DMS79 (cell line): Measurements from ENCODE around the gene GASK1A.
"Not testable (repeated sequence)": the region's sequence is repeated elsewhere in the genome, so short reads cannot be mapped to it uniquely, and the experiment has no call there.

Experiments used
- DNase-seq: peaks from one replicate; lab custom pipeline; 2025; lab: John Stamatoyannopoulos, UW

GASK1A gene

DNA sequence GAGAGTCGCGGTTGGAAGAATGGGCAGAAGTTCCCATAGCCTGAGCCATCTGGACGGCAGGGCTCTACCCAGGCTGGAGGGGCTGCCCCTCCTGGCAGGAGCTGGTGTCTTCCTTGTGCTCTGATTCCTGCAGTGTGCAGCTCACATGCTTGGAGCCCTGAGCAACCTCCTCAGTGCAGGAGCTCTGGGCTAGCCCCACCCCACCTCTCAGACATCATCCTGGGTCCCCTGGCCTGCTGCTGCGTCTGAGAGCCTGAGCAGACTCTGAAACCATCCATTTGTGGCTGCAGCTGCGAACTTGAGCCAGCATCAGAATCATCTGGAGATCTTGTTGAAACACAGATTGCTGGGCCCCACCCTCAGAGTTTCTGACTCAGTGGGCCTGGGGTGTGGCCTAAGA is 84.0 kb downstream of the GASK1A start:
- DNase-seq, result no peak

DNA sequence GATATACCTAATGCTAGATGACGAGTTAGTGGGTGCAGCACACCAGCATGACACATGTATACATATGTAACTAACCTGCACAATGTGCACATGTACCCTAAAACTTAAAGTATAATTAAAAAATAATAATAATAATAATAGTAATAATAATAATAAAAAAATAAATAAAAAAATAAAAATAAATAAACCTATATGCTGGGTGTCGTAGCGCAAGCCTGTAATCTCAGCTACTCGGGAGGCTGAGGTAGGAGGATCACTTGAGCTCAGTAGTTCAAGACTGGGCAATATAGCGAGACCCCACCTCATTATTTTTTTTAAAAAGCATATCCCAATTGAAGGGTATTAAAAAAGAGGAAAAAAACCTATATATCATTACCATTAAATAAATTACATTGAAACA is 91.6 kb downstream of the GASK1A start:
- DNase-seq, result not testable (repeated sequence)

DNA sequence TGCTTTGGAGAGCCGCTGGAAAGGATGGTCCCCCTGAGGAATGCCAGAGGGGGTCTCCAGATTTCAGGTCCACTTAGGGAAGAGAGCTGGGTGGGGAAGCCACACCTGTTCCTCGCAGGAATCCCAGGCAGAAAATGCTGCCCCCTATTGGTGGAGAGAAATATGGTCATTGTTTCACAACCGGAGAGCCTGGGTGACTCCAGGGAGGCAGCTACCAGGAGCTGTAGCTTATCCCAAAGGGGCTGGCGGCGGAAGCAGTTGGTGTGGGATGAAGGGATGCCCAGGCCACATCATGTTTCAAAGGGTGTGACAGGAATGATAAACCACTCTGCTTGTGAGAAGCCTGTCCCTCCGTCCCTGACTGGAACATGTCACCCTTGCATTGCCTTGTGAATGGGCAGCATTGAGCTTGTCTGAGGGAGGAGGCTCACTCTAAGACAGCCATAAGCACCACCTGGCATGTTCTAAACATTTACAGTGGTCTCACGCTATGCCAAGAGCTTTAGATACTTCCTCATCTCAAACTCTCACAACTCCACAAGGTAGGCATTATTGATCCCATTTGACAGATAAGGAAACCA is 92.3 kb downstream of the GASK1A start:
- no peak for DNase-seq

DNA sequence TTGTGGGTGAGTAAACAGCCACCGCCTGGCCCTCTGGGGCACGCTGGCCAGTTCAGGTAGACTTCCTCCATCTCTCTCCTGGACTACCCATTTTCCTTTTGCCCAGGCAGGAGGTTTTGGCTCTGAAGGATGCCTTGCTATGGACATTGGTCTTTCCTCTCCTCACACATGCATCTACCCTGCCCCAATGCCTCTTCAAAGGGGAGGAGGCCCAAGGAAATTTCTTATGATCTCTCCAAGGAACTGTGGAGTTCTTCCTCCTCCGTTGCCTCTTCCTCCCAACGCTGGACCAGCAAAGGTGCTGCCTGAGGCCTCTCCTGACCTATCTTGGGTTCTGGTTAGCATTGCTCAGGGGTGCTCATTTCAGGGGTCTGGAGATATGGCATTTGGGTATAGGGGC is 93.2 kb downstream of the GASK1A start:
- DNase-seq, result no peak

DNA sequence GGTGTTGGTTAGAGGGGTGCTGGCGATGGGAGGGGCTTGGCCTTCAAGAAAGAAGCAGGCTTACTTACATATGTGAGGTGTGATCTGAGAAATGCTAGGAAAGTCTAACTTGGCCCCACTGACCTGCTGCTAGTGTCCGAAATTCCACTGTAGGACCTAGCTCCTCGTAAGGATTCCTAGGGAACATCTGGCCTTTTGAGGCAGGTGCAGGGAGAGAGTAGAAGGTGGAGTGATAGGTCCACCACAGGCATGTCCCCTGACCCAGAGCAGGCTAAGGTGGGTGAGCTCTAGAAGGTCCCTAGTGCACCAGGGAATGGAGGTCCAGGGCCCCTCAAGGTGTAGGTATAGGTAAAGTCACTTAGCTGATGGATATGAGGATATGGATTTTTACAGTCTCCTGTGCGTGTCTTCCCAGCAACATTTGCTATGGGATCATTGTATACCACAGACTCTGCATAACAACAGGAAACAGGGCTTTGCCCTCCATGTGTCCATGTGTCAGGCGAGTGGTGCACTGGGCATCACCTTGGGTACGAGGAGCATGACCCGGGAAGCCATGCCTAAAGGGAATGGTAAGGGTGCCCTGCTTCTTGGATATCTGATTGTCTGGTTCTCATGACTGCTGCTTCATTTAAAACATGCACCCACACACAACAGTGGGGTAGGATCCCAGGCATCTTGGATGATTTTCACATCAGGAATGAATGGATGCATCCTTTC is 94.2 kb downstream of the GASK1A start:
- DNase-seq, result no peak

DNA sequence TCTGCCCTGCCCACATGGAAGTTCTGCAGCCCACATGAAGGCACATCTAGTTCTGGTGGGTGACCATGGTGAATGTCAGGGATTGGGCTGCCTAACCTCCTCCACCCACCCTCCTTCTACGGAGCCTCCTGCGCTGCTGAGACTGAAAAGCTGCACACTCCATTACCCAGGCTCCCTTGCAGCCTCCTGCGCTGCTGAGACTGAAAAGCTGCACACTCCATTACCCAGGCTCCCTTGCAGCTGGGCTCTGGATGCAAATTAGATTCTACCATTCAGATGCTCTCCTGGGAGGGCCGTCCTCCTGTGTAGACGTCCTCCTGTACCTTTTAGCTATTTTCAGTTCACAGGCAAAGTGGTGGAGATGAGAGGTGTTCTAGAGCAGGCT is 94.7 kb downstream of the GASK1A start:
- no peak for DNase-seq

DNA sequence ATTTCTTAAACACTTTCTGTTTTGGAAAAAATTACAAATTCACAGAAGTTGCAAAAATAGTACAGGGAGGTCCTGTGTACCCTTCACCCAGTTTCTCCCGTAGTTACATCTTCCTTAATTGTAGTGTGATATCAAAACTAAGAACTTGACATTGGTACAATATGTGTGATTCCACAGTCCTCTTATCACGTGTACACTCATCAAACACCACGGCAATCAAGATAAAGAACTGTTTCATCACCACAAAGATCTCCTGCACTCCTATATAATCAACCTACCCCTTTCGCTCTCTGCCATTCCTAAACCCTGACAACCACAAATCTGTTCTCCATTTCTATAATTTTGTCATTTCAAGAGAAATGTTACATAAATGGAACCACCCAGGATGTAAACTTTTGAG is 95.4 kb downstream of the GASK1A start:
- no peak for DNase-seq

DNA sequence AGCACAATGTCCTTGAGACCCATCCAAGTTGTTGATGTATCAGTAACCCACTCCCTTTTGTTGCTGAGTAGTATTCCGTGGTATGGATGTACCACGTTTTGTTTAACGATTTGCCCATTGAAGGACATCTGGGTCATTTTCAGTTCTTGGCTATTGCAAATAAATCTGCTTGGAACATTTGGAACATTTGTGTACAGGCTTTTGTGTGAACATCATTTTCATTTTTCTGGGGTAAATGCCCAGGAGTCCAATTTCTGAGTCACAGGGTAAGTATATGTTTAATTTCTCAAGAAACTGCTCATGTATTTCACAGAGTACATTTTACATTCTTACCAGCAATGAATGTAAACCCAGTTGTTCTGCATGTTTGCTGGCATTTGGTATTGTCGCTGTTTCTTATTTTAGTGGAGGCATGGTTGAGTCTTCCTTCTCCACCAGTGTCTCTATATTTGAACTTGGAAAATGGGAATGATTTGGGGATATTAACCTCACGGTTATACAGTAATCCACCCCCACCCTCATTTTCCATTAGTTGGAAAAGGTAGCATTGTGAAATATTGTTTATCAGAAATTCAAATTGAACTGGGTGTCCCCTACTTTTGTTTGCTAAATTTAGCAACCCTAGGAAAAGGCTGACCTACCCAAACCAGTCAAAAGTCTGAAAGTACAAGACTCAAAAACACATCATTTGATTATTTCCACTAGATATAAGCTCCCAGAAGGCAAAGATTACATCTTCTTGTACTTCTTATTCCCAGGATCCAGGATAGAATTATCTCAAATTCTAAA is 96.0 kb downstream of the GASK1A start:
- no peak for DNase-seq

DNA sequence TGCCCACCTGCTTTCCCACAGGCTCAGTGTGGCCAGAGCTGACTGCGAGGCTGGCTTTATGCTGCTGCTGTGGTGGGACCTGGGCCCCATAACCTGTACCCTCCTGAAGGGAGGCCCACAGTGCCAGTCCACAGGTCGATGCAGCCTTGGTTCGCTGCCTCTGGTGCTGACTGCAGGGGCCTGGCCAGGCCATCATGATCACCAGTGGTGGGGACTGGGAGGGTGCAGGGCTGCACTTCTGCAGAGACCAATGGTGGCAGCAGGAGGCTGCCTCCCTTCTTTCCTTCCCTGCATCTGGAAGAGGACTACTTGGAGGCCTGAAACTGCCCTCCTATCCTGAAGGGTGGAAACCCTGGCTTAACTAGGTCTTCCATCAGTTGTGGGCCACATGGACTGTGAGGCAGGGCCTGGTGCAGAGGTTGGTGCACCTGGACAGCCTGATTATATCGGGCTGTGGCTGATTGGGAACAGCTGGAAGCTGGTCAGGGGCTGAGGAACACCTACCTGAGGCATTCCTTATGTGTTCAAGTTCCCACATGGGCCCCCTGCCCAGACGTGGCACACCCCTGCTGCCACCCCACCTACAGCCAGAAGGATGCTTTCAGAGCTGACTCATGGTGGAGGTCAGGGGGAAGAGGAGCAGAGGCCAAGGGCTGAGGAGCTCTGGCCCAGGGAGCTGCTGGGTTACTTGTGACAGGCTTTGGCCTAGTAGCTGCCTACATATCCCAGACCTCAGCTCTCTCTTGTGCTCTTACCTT is 97.0 kb downstream of the GASK1A start:
- no peak for DNase-seq

DNA sequence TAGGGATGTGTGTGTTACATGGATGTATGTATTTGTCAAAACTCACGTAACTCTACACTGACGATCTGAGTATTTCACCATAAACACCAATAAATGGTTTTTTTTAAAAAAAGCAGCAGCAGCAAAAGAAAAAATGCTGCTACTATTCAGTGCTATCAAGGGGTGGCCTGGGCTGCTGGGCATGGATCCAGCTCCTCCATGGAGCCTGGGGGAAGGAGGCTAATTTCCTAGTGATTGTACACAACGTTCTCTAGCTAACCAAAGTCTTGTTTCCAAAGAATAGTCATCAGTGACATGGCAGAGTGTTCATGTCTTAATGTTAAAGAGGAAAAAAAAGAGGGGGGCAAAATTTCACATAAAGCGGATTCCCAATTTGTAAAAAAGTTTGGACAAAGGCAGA is 97.7 kb downstream of the GASK1A start:
- DNase-seq, result no peak

DNA sequence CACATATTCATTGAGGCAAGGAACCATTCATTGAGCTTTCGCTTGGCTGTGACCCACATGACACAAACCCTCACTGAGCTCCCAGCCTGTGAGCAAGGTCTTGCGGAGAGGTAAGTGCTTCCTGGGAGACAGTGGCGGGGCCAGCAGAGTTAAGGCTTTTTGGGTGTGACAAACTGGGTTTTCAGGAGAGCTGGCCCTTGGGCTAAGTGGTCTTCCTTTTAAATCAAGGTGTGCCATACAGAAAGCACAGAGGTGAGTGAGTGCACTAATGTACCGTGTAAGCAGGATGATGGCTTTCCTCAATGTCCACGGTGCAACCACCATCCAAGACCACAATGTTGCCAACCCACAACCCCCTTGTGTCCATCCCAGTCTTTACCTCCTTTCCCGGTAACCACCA is 98.2 kb downstream of the GASK1A start:
- no peak for DNase-seq

DNA sequence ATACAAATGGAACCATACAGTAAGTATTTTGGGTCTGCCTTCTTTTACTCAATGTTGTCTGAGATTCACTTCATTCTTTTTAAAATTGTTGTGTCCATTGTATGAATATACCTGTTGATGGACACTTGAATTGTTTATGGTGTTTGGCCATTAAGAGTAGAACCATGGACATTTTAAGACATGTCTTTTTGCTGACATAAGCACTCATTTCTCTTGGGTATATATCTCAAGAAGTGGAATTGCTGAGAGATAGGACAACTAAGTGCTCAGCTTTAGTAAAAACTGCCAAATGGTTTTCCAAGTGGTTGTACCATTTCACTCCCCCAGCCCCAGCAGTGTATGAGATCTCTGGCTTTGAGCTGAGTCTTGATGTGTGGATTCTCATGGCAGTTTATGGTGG is 98.6 kb downstream of the GASK1A start:
- DNase-seq, result no peak

DNA sequence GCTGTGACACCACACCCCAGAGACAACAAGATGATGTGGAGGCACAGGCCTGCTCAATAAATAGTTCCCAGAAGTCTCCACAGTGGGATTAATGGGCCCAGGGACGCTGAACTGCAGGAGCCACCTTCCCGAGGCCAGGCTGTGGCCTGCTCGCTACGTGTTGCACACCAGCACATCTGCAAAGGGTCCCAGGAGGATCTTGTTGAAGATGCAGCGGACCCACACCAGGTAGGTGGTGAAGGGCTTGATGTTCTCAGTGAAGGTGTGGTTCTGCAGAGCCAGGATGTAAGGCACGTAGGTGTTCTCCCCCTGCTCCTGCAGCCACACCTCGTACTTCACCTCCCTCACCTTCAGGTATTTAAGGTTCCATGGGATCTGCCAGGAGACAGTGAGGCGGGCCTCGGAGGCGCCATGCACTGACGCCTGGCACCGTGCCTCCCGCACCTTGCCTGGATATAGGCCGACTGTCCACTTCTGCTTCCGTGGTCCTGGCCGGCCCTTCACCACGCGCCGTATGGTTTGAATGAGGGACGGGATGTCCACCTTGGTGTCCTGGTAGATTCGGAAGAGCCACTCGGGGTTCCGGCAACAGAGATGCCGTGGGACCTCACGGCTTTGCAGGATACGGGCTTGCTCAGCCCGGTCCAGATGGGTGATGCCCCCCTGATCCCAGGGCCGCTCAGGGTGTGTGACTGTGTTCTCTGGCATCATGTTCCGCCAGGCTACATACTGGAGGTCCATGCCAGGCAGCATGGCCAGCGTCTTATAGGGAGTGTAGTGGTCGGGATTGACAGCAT is 100.6 kb downstream of the GASK1A start:
- no peak for DNase-seq

DNA sequence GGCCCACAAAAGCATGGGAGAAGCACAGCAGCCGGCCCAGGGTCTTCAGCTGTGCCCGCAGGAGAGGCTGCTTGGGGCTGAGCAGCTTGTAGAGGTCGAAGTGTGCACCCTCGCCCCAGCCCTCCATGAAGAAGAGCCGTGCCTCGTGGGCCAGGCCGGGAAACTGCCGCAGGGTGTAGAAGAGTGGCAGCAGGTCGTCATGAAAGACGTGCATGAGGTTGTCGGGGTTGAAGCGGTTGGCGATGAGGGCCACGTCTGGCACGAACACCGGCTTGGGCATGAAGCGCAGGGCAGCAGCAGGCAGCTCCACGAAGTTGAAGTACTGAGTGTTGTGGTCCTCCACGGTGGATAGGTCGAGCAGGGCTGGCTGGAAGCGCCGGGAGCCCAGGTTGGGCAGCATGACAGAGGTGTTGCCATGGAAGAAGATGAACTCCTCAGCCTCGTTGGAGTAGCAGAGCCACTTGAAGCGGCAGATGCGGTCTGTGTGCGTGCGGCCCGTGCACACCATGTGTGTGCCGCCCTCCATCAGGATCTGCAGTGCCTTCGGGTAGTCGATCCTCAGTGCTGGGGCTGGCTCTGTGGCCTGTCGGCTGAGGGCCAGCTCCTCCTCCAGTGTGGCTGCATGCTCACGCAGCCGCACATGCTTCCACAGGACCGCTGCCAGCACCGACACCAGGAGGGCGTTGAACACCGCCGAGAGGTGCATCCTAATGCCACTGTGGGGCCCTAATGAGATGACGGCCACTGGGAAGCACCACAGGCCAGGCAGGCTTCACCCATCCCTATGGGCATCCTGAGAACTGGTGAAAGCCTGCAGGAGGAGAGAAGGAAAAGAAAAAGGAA is 101.8 kb downstream of the GASK1A start:
- DNase-seq, result no peak

DNA sequence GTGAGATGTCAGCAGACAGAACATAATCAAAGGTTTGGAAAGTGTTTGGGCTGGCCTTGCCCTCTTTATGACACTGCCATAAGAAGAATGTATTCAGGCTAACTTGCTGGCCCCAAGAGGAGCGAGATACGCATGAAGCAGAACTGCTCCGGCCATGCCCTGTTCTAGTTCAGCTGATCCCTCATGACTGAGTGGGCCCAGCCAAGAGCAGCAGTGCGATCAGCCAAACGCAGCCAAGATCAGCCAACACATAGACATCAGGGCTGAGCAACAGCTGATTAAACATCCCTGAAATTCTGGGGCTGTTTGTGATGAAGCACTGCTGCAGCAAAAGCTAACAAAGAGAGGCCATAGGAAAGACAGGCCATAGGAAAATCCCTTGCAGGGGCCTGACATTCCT is 102.7 kb downstream of the GASK1A start:
- no peak for DNase-seq

DNA sequence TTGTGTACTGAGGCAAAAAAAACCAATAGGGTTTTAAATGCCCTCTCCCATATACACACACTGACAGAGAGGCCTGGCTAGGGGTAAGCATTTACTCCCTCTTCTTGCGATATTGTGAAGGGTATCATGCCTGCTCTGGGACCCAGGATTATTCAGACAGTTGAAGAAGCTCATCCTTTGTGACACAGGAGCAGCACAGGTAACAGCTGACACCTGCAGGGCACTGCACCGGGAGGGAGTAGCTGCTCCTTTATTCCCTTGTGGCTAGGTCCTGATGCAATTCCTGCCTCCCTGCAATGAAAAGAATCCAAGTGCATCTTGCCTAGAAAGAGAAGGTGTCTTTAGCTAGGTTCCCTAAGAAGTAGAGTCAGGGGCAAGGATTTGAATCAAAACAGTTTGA is 103.3 kb downstream of the GASK1A start:
- DNase-seq, result no peak

DNA sequence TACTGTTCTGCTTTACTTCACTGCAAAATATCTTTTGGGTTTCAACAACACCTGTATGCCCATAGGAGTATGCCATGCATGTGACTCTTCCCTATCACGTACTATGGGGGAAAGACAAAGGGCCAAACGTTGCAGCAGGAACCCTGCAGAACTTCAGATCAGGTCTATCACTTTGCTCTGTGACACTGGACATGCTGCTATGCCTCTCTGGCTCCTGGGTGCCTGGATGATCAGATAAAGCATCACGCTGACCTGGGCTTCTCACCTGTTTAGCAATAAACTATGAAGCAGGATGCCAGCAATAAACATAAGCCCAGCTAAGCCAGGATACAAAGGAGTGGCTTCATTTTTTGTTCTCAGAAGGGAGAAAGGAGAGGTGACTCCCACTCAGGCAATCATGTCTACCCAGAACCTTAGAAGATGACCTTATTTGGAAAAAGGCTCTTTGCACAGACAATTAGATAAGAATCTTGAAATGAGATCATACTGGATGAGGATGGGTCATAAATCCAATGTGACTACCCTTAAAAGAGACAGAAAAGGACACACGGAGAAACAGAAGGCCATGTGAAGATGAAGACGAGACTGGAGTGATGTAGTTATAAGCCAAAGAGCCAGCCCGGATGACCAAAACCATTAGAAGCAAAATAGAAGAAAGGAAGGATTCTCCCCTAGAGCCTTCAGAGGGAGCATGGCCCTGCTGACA is 107.5 kb downstream of the GASK1A start:
- no peak for DNase-seq

DNA sequence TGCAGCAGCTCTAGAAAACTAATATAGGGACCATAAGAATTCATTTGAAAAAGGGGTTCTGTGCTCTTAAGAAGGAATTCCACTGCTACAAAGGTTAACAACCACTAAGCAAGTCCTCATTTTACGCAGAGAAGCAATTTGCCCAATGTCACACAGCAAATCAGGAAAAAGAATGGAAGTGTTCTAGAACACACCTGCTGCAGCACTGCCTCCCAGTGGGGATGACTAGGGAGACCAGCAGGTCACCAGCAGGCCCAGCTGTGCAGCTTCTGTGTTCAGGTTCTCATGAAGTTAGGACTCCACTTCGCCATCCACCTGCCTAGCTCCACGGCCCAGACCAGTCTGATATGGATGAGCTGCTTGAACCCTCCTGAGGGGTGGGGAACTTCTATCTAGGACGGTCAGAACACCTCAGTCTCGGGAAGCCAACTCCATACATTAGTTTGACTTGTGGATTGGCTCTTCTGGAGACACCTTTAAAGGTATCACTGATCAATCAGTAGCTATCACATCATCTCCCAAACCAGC is 108.2 kb downstream of the GASK1A start:
- no peak for DNase-seq

DNA sequence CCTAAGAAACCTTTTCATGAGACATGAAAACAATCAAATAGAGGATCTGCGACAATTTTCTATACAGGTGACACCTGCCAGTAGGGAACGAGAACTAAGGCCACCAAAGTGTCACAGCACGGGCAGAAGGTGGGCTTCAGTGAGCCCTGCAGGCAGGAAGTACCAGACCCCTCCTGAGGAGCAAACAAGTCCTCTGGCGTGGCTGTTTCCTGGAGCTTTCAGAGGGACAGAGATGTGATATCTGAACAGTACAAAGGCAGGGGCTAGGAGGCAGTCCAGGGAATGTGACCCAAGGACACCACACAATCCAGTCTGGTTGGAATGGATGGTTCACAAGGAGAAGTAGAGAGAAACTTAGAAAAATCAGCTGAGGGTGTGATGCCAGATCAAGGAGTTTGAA is 110.0 kb downstream of the GASK1A start:
- no peak for DNase-seq

DNA sequence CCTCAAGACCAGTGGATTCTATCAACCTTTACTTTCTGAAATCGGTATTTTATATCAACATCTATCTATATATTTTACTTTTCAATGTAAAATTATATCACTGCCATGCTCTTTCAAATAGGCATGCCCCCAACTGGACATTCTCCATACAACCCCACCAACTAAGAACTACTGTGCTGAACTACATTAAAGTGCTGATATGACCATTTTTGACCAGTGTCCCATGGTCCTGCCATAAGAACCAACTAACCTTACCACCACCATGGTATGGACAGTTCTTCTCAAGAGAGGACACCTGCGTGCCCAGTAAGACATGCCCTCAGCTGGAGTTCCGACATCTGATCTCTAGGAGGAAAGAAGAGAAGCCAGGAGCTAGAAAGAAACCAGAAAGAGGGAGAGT is 111.1 kb downstream of the GASK1A start:
- DNase-seq, result no peak
